NCI-H2196 treated with DMSO at 0.1 percent for 48 hours (cell line): ENCODE data around the gene MINDY4.

Experiments
- DNase-seq: peaks from one replicate; lab custom pipeline; 2025; ENCODE audit not compliant: unreplicated experiment; lab: John Stamatoyannopoulos, UW

Gene MINDY4

GRCh38 chr7:30873207-30873606 is 102.0 kb downstream of the MINDY4 start:
- DNase-seq = no peak

GRCh38 chr7:30873656-30874055 is 102.4 kb downstream of the MINDY4 start:
- DNase-seq = no peak

GRCh38 chr7:30874656-30875302 is 103.6 kb downstream of the MINDY4 start:
- DNase-seq = no peak

- no peak for DNase-seq
Measured at GRCh38 chr7:30877015-30877769, 106.0 kb downstream of the MINDY4 start.

GRCh38 chr7:30877993-30878392 is 106.8 kb downstream of the MINDY4 start:
- DNase-seq = no peak

GRCh38 chr7:30879139-30880124 is 108.2 kb downstream of the MINDY4 start:
- DNase-seq = no peak

GRCh38 chr7:30880125-30880720 is 109.0 kb downstream of the MINDY4 start:
- no peak for DNase-seq

GRCh38 chr7:30880941-30881340 is 109.7 kb downstream of the MINDY4 start:
- DNase-seq = no peak

- DNase-seq = no peak
Measured at GRCh38 chr7:30881448-30881847, 110.2 kb downstream of the MINDY4 start.

- DNase-seq = no peak
Measured at GRCh38 chr7:30884881-30885280, 113.7 kb downstream of the MINDY4 start.

GRCh38 chr7:30886608-30887011 is 115.4 kb downstream of the MINDY4 start:
- DNase-seq = no peak

GRCh38 chr7:30887464-30887872 is 116.3 kb downstream of the MINDY4 start:
- no peak for DNase-seq

GRCh38 chr7:30888747-30889146 is 117.5 kb downstream of the MINDY4 start:
- no peak for DNase-seq

- DNase-seq = no peak
Measured at GRCh38 chr7:30890226-30890625, 119.0 kb downstream of the MINDY4 start.

GRCh38 chr7:30893357-30893756 is 122.1 kb downstream of the MINDY4 start:
- no peak for DNase-seq

GRCh38 chr7:30894009-30894408 is 122.8 kb downstream of the MINDY4 start:
- DNase-seq = no peak

- DNase-seq = no peak
Measured at GRCh38 chr7:30894866-30895605, 123.8 kb downstream of the MINDY4 start.

GRCh38 chr7:30896036-30896435 is 124.8 kb downstream of the MINDY4 start:
- no peak for DNase-seq

GRCh38 chr7:30896783-30897637 is 125.8 kb downstream of the MINDY4 start:
- no peak for DNase-seq
